ENCODE results near the gene CHCHD10. TPM values are rescaled to one million over a fixed set of nuclear protein-coding genes. Genes with fewer than 3 reads are reported as not detected.

CHCHD10 gene
- total RNA-seq, 2 experiments from 2014 or later, result 197 to 212 TPM

- H3K4me3 Mint-ChIP-seq, result no peak overlapping the region
- DNase-seq, result no peak
- POLR2A ChIA-PET, result no interaction called here
- no peak for ATAC-seq
- no peaks in the 10 kb centered on the region for H3K4me1 Mint-ChIP-seq (ENCODE audit: low read depth)
- H3K9me3 Mint-ChIP-seq, result no peaks in the 10 kb centered on the region
- TF ChIP-seq, protein P1, sequence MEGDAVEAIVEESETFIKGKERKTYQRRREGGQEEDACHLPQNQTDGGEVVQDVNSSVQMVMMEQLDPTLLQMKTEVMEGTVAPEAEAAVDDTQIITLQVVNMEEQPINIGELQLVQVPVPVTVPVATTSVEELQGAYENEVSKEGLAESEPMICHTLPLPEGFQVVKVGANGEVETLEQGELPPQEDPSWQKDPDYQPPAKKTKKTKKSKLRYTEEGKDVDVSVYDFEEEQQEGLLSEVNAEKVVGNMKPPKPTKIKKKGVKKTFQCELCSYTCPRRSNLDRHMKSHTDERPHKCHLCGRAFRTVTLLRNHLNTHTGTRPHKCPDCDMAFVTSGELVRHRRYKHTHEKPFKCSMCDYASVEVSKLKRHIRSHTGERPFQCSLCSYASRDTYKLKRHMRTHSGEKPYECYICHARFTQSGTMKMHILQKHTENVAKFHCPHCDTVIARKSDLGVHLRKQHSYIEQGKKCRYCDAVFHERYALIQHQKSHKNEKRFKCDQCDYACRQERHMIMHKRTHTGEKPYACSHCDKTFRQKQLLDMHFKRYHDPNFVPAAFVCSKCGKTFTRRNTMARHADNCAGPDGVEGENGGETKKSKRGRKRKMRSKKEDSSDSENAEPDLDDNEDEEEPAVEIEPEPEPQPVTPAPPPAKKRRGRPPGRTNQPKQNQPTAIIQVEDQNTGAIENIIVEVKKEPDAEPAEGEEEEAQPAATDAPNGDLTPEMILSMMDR (IDR thresholded peaks at IDR 0.05), result no peak
- no peaks in the 10 kb centered on the region for H3K27me3 Mint-ChIP-seq
- no peak overlapping the region for H3K27ac Mint-ChIP-seq
- intact Hi-C loops (cut with micrococcal nuclease), result no loop called here
- CTCF ChIA-PET, result no interaction called here
- peaks cover 39% of the 10 kb centered on the region for H3K36me3 Mint-ChIP-seq (ENCODE audit: low read depth)
Observed at GRCh38 chr22:23801238-23801821, 33.6 kb upstream of the CHCHD10 start.

DNA sequence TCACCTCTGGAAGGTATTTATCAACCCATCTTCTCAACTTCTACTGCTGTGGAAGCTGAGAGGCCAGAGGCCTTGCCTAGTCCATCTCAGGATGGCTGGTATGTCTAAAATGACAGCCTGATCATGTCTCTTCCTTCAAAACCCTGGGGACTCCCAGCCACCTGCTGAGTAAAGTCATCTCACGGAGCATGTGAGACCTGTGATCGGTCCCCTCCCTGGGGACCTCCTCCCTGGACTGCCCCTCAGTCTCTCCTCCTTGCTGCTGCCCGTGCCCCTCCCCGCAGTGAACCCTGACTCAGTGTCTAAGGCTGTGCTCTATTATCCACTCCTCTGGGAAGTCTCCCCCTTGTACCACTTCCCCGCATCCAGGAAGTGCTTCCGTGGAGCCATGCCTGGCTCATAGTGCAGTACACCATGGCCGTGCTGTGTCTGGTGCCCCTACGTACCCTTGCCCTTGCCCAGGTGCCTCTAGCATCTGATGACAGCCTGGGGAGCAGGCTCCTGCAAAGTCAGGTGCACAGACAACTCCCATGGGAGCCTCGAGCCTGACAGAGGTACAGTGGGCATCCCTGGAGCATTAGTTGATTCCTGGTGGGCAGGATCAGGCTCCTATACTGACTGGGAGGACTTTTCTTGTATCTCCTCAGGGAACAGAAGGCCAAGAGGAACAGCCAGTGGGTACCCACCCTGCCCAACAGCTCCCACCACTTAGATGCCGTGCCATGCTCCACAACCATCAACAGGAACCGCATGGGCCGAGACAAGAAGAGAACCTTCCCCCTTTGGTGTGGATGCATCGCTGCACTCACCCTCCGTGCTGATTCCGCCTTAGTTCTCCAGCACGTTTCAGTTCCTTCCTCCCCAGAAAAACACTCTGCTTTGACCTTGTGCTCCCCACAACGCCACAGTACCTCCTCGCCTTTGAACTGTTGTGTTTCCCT lies 32.8 kb upstream of the CHCHD10 start:
- Mint-ChIP-seq H3K27me3 (no peaks in the 10 kb centered on the region), H3K36me3 (ENCODE audit: low read depth) (peaks cover 38% of the 10 kb centered on the region), H3K9me3 (no peaks in the 10 kb centered on the region), H3K4me1 (ENCODE audit: low read depth) (no peaks in the 10 kb centered on the region), H3K27ac (no peak overlapping the region), H3K4me3 (no peak overlapping the region)
- TF ChIP-seq, protein P1 (IDR thresholded peaks at IDR 0.05), result no peak
- no peak for ATAC-seq
- no peak for DNase-seq
- intact Hi-C loops (cut with micrococcal nuclease), result no loop called here
- ChIA-PET POLR2A (interaction anchor here (1.2 kb wide), 1 partner anchor 11 kb away, joined by 4 read pairs; no protein-coding TSS in a partner anchor), CTCF (no interaction called here)

GRCh38 chr22:23796461-23796860 lies 28.7 kb upstream of the CHCHD10 start:
- Mint-ChIP-seq H3K36me3 (ENCODE audit: low read depth) (peaks cover 41% of the 10 kb centered on the region), H3K4me3 (no peak overlapping the region), H3K4me1 (ENCODE audit: low read depth) (peaks cover 13% of the 10 kb centered on the region), H3K27ac (no peak overlapping the region), H3K9me3 (no peaks in the 10 kb centered on the region), H3K27me3 (no peaks in the 10 kb centered on the region)
- DNase-seq, result no peak
- intact Hi-C loops (cut with micrococcal nuclease), result no loop called here
- ChIA-PET CTCF (no interaction called here), POLR2A (no interaction called here)
- ATAC-seq, result no peak
- TF ChIP-seq, protein P1 (IDR thresholded peaks at IDR 0.05), result no peak

GRCh38 chr22:23793326-23793725 lies 25.6 kb upstream of the CHCHD10 start:
- intact Hi-C loops (cut with micrococcal nuclease), result no loop called here
- no peaks in the 10 kb centered on the region for H3K9me3 Mint-ChIP-seq
- peaks cover 26% of the 10 kb centered on the region for H3K4me1 Mint-ChIP-seq (ENCODE audit: low read depth)
- peaks cover 33% of the 10 kb centered on the region for H3K36me3 Mint-ChIP-seq (ENCODE audit: low read depth)
- H3K27me3 Mint-ChIP-seq, result no peaks in the 10 kb centered on the region
- no peak overlapping the region for H3K4me3 Mint-ChIP-seq
- ChIA-PET CTCF (interaction anchor here (1.0 to 1.1 kb wide), 2 partner anchors 57 to 101 kb away, joined by 3 read pairs; partner anchors contain the start of gene MIF), POLR2A (no interaction called here)
- H3K27ac Mint-ChIP-seq, result peak overlapping the region; percentile 5
- TF ChIP-seq, protein P1 (IDR thresholded peaks at IDR 0.05), result no peak
- ATAC-seq, result no peak
- DNase-seq, result no peak
